SK-N-MC (cell line): ENCODE measurements around the gene HIBCH.

Source experiments
- EZH2 ChIP-seq: fragments of 200-600 bp; sonication (generic); IDR thresholded peaks from one replicate; pipeline ENCODE4 v1.6.1; 2017; ENCODE audit warnings: antibody characterized with exemption
- POLR2AphosphoS5 ChIP-seq: IDR thresholded peaks from 2 replicates; pipeline ENCODE4 v1.6.1; 2012; ENCODE audit warnings: mild to moderate bottlenecking, low read depth, low read length, borderline replicate concordance

- TF ChIP-seq POLR2AphosphoS5 (no peak), EZH2 (no peak)
Measured at GRCh38 chr2:190354003-190354690, 34.5 kb upstream of the HIBCH start.
